Activated T-cell treated with anti-CD3 and anti-CD28 coated beads, Interleukin-2, amount 50 U/mL, for 24 hours (primary cell): ENCODE results near the gene WDR41.
A peak's percentile ranks its signal among the peaks of the same experiment; 100 is the strongest.
"Not testable (repeated sequence)": the region's sequence is repeated elsewhere in the genome, so short reads cannot be mapped to it uniquely, and the experiment has no call there.

Experiments
- DNase-seq: peaks from one replicate; pipeline ENCODE4 v3.0.0-alpha.2; 2020
- H3K27ac Mint-ChIP-seq: 2 replicates; pipeline ENCODE4 v1.8.0; 2020; ENCODE audit warnings: mild to moderate bottlenecking, mixed read lengths
- H3K27me3 Mint-ChIP-seq: 2 replicates; pipeline ENCODE4 v1.8.0; 2020; ENCODE audit warnings: mixed read lengths
- H3K36me3 Mint-ChIP-seq: 2 replicates; pipeline ENCODE4 v1.8.0; 2020; ENCODE audit warnings: low read depth, mixed read lengths
- H3K4me1 Mint-ChIP-seq: 2 replicates; pipeline ENCODE4 v1.8.0; 2020; ENCODE audit warnings: low read depth, mixed read lengths
- H3K4me3 Mint-ChIP-seq: 2 replicates; pipeline ENCODE4 v1.8.0; 2020; ENCODE audit warnings: mild to moderate bottlenecking, moderate library complexity, mixed read lengths
- H3K9me3 Mint-ChIP-seq: 2 replicates; pipeline ENCODE4 v1.8.0; 2020; ENCODE audit warnings: mixed read lengths

Gene WDR41

GRCh38 chr5:77491783-77492652, at the start of gene WDR41:
TSS of gene WDR41 (minus strand) at chr5:77492316. CDS start at chr5:77492220, 96 bp downstream.
- Mint-ChIP-seq H3K4me3 (peak within 1 kb of the TSS; percentile 84), H3K9me3 (no peaks in the 10 kb centered on the region), H3K27me3 (peaks cover 26% of the 10 kb centered on the region), H3K4me1 (peaks cover 34% of the 10 kb centered on the region), H3K36me3 (peaks cover 10% of the 10 kb centered on the region), H3K27ac (peak within 1 kb of the TSS; percentile 93)
- peak; percentile 92 for DNase-seq

GRCh38 chr5:77531297-77531696, 39.2 kb upstream of the WDR41 start:
- Mint-ChIP-seq H3K36me3 (no peaks in the 10 kb centered on the region), H3K27me3 (peaks cover 40% of the 10 kb centered on the region)

GRCh38 chr5:77518304-77518703, 26.2 kb upstream of the WDR41 start:
- Mint-ChIP-seq H3K4me3 (no peak overlapping the region), H3K27ac (no peak overlapping the region), H3K4me1 (no peaks in the 10 kb centered on the region), H3K9me3 (no peaks in the 10 kb centered on the region), H3K36me3 (no peaks in the 10 kb centered on the region), H3K27me3 (peaks cover 12% of the 10 kb centered on the region)
- no peak for DNase-seq

More at GRCh38 chr5:77531297-77531696, 39.2 kb upstream of the WDR41 start:
- Mint-ChIP-seq H3K4me1 (no peaks in the 10 kb centered on the region), H3K9me3 (peaks cover 4% of the 10 kb centered on the region), H3K4me3 (no peak overlapping the region), H3K27ac (no peak overlapping the region)
- DNase-seq = no peak

GRCh38 chr5:77514457-77514856, 22.3 kb upstream of the WDR41 start:
- no peaks in the 10 kb centered on the region for H3K4me1 Mint-ChIP-seq
- H3K27me3 Mint-ChIP-seq = peaks cover 19% of the 10 kb centered on the region
- no peak for DNase-seq
- no peak overlapping the region for H3K4me3 Mint-ChIP-seq
- no peak overlapping the region for H3K27ac Mint-ChIP-seq
- no peaks in the 10 kb centered on the region for H3K36me3 Mint-ChIP-seq
- peaks cover 6% of the 10 kb centered on the region for H3K9me3 Mint-ChIP-seq

DNA sequence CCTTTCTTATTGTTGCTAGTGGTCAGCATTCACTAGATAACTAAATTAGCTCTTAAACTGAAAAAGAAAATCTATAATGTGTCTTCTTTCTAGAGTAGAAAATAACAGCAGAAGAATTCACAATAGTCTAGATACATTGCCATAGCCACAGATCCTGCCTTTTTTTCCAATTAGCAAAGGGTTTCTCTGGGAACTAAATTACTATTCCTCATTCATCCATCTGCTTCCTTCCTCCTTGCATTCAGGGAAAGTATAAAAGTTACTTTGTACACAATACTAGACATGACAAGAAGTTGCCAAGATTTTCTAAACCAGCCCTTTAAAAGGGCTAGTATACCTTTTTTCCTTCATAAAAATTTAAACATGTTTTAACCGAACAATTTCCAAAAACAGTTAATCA, 21.2 kb upstream of the WDR41 start:
- H3K4me3 Mint-ChIP-seq = no peak overlapping the region
- no peak overlapping the region for H3K27ac Mint-ChIP-seq
- H3K27me3 Mint-ChIP-seq = peaks cover 27% of the 10 kb centered on the region
- H3K4me1 Mint-ChIP-seq = no peaks in the 10 kb centered on the region
- peaks cover 6% of the 10 kb centered on the region for H3K9me3 Mint-ChIP-seq
- no peak for DNase-seq
- no peaks in the 10 kb centered on the region for H3K36me3 Mint-ChIP-seq

DNA sequence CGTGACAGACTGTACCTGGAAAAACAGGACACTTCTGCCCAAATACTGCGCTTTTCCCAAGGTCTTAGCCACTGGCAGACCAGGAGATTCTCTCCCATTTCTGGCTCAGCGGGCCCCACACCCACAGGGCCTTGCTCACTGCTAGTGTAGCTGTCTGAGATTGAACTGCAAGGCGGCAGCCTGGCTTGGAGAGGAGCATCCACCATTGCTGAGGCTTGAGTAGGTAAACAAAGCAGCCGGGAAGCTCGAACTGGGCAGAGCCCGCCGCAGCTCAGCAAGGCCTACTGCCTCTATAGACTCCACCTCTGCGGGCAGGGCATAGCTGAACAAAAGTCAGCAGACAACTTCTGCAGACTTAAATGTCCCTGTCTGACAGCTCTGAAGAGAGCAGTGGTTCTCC, 9.0 kb upstream of the WDR41 start:
- DNase-seq, H3K4me3 Mint-ChIP-seq, H3K27ac Mint-ChIP-seq, H3K4me1 Mint-ChIP-seq, H3K36me3 Mint-ChIP-seq, H3K9me3 Mint-ChIP-seq: not testable (repeated sequence)
- peaks cover 54% of the 10 kb centered on the region for H3K27me3 Mint-ChIP-seq

DNA sequence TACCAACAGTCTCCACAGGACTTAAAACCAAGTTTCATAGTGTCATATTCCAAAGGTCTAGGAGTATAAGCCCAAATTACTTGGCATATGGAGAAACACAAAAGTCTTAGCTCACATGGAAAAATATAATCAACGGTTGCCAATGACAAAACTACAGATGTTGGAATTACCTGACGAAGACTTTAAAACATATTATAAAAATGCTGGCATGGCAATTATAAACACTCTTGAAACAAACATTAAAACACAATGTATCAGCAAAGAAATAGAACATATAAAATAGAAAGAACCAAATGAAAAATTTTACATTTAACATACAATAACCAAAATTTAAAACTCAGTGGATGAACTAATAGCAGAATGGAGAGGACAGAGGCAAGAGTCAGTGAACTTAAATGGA, 7.9 kb upstream of the WDR41 start:
- Mint-ChIP-seq H3K4me3 (no peak overlapping the region), H3K27me3 (peaks cover 54% of the 10 kb centered on the region), H3K9me3 (peaks cover 8% of the 10 kb centered on the region), H3K36me3 (no peaks in the 10 kb centered on the region), H3K4me1 (peaks cover 10% of the 10 kb centered on the region), H3K27ac (no peak overlapping the region)
- DNase-seq = no peak

GRCh38 chr5:77499441-77499840, 7.3 kb upstream of the WDR41 start:
- no peak overlapping the region for H3K4me3 Mint-ChIP-seq
- H3K27ac Mint-ChIP-seq = no peak overlapping the region
- no peak for DNase-seq
- peaks cover 14% of the 10 kb centered on the region for H3K4me1 Mint-ChIP-seq
- H3K9me3 Mint-ChIP-seq = peaks cover 8% of the 10 kb centered on the region
- H3K36me3 Mint-ChIP-seq = no peaks in the 10 kb centered on the region
- H3K27me3 Mint-ChIP-seq = peaks cover 54% of the 10 kb centered on the region

- H3K36me3 Mint-ChIP-seq = no peaks in the 10 kb centered on the region
Observed at GRCh38 chr5:77498952-77499351, 6.8 kb upstream of the WDR41 start.

DNA sequence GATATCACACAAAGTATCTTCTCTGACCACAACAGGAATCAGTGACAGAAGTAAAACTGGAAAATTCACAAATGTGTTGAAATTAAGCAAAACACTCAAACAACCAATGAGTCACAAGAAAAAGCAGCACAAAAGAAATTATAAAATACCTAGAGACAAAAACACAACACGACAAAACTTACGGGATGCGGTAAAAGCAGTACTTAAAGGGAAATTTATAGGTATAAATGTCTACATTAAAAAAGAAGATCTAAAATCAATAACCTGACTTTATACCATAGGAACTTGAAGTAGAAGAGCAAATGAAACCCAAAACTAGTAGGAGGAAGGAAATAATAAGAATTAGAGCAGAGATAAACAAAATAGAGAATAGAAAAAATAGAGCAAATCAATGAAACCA, 2.8 kb upstream of the WDR41 start:
- H3K27me3 Mint-ChIP-seq = peaks cover 32% of the 10 kb centered on the region
- H3K27ac Mint-ChIP-seq = no peak overlapping the region
- no peak overlapping the region for H3K4me3 Mint-ChIP-seq
- no peak for DNase-seq
- H3K9me3 Mint-ChIP-seq = no peaks in the 10 kb centered on the region
- peaks cover 30% of the 10 kb centered on the region for H3K4me1 Mint-ChIP-seq
- peaks cover 2% of the 10 kb centered on the region for H3K36me3 Mint-ChIP-seq

More at GRCh38 chr5:77498952-77499351, 6.8 kb upstream of the WDR41 start:
- no peak for DNase-seq
- Mint-ChIP-seq H3K4me1 (peaks cover 14% of the 10 kb centered on the region), H3K9me3 (peaks cover 8% of the 10 kb centered on the region), H3K27me3 (peaks cover 51% of the 10 kb centered on the region), H3K4me3 (no peak overlapping the region), H3K27ac (no peak overlapping the region)

GRCh38 chr5:77492653-77493000, 511 bp upstream of the WDR41 start:
- peak overlapping the region; percentile 81 for H3K27ac Mint-ChIP-seq
- peak overlapping the region; percentile 84 for H3K4me3 Mint-ChIP-seq
- peaks cover 7% of the 10 kb centered on the region for H3K36me3 Mint-ChIP-seq
- peaks cover 34% of the 10 kb centered on the region for H3K4me1 Mint-ChIP-seq
- DNase-seq = no peak
- H3K27me3 Mint-ChIP-seq = peaks cover 30% of the 10 kb centered on the region
- no peaks in the 10 kb centered on the region for H3K9me3 Mint-ChIP-seq

GRCh38 chr5:77490741-77491344, 1.3 kb downstream of the WDR41 start:
- H3K4me1 Mint-ChIP-seq = peaks cover 33% of the 10 kb centered on the region
- peak; percentile 38 for DNase-seq
- H3K4me3 Mint-ChIP-seq = peak overlapping the region; percentile 84

DNA sequence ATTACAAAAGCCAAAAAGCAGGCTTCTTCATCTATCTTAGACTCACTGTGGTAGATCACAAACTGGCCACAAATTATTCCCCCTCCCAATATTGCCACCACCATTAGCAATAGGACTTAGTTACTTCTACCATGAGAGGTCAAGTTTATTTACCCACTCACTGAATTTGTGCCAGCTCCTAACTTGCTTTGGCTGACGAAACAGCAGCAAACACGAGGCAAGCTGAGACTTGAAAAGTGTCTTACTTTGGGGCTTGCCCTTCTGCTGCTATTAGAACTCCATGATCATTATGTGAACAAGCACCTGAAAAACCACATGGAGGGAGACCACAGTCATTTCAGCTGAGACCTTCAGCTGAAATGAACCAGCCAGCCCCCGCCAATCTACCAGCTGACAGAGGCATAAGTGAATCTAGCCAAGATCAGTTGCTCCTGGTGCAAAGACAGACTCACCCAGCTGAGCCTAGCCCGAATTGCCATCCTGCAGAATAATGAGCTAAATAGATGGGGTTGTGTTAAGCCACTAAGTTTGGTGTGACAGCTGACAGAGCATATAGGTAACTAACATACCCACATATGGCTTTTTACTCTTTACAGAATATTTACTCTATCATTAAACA, 5.7 kb downstream of the WDR41 start:
- Mint-ChIP-seq H3K4me1 (peaks cover 16% of the 10 kb centered on the region), H3K9me3 (no peaks in the 10 kb centered on the region), H3K27me3 (no peaks in the 10 kb centered on the region), H3K4me3 (no peak overlapping the region), H3K27ac (no peak overlapping the region), H3K36me3 (peaks cover 41% of the 10 kb centered on the region)
- DNase-seq = no peak

More at GRCh38 chr5:77490741-77491344, 1.3 kb downstream of the WDR41 start:
- not testable (repeated sequence) for H3K9me3 Mint-ChIP-seq
- H3K36me3 Mint-ChIP-seq = peaks cover 13% of the 10 kb centered on the region
- H3K27ac Mint-ChIP-seq = peak overlapping the region; percentile 85
- peaks cover 15% of the 10 kb centered on the region for H3K27me3 Mint-ChIP-seq

DNA sequence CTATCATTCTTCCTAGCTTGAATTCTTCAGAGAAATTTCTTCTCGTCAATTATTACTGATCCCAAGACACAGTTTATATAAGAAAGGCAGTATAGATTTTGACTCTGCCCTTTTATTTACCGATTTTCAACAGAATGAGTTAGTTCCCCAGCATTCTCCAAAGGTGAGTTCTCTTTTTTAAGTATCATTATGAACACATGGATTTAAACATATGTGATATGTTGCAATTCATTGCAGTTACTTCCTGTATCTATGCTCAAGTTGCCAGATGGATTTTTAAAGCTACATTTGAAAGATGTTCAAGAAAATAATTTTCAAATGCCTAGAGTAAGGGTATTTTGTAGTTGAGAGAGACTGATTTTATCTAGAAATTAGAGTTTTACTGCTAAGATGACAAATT, 8.4 kb downstream of the WDR41 start:
- Mint-ChIP-seq H3K4me3 (no peak overlapping the region), H3K9me3 (no peaks in the 10 kb centered on the region), H3K4me1 (no peaks in the 10 kb centered on the region), H3K27me3 (no peaks in the 10 kb centered on the region), H3K36me3 (peaks cover 55% of the 10 kb centered on the region), H3K27ac (no peak overlapping the region)
- DNase-seq = no peak

- not testable (repeated sequence) for H3K27ac Mint-ChIP-seq, H3K9me3 Mint-ChIP-seq, DNase-seq, H3K4me3 Mint-ChIP-seq, H3K27me3 Mint-ChIP-seq, H3K4me1 Mint-ChIP-seq
- peaks cover 57% of the 10 kb centered on the region for H3K36me3 Mint-ChIP-seq
Observed at GRCh38 chr5:77475041-77475440, 17.1 kb downstream of the WDR41 start.
